Brain pericyte (primary cell): Measurements from ENCODE around the gene RNF2.
"Not testable (repeated sequence)": the region's sequence is repeated elsewhere in the genome, so short reads cannot be mapped to it uniquely, and the experiment has no call there.

ENCODE experiments used
- DNase-seq: peaks from one replicate; pipeline ENCODE4 v3.0.0-alpha.2; 2012; ENCODE audit warnings: low read depth, low spot score

RNF2 gene

DNA sequence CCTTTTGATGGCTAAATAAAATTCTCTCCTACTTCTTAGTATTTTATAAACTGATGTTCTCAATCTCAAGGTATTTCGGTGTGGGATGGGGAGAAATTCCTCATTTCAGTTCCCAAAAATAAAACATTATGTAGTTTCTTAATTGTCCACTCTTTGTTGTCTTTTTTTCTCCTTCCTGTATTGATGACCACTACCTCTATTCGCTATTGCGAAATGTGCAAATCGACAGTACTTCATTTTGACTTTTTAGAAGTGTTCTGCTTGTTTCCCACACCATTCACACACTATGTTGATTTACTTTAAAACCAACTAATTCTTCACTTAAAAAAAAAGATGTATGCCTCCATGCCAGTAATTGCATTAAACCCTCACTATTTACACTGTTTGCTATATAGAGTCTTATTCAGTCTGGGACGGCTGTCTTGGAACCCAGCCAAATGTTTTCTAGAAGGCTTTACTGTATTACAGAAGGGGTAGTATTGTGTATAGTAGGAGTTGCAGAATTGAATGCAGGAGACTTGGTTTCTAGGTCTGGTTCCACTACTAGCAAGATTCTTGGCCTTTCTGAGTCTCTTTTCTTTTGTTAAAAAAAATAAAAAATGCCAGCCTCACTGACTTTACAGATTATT, 5.6 kb downstream of the RNF2 start:
- no peak for DNase-seq

DNA sequence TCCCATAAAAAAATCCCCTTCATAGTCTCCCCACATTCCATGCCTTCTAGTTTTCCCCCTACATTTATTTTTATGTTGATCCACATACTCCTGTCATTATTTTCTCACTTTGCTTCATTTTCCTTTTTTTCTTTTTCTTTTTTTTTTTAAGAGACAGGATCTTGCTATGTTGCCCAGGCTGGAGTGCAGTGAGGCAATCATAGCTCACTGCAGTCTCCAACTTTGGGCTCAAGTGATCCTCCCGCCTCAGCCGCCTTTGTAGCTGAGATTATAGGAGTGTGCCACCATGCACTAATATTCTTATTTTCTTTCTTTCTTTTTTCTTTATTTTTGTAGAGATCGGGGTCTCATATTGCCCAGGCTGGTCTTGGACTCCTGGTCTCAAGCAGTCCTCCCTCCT, 7.8 kb downstream of the RNF2 start:
- DNase-seq = no peak

DNA sequence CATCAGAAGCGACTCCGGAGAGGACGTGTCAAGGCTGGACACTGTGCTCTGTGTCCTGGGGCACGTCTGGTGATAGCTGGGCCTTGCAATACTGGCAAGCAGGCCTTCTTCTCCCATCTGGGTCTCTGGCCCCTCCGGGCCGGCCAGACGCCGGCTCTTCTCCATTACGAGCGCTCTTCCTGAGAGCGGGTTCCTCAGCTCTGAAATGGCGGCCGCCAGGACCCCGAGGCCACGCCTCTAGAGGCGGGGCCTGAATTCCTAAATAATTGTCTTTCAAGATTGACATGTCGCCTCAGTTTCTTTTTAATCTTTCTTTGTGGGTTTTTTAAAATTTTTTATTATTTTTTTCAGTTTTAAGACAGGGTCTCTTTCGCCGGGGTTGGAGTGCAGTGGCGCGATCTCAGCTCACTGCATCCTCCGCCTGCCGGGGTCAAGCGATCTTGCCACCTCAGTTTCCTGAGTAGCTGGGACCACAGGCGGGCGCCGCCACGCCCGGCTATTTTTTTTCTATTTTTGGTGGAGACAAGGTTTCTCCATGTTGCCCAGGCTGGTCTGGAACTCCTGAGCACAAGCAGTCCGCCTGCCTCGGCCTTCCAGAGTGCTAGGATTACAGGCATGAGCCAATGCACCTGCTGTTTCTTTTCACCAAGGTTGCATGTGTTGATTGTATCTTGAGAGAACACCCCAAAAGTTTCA, 9.2 kb downstream of the RNF2 start:
- no peak for DNase-seq

DNA sequence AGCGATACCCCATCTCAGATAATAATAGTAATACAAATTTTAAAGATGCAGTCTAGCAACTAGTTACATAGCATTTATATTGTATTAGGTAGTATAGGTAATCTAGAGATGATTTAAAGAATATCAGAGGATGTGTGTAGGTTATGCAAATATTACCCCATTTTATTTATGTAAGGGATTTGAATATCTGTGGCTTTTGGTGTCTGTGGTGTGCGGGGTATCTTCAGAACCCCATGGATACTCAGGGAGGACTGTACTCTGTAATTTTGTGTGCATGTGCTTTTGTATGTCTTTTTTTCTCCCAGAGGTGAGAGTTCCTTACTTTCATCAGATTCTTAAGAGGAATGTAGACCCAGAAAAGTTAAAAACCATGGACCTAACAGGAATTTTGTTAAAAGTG, 12.8 kb downstream of the RNF2 start:
- DNase-seq = no peak

DNA sequence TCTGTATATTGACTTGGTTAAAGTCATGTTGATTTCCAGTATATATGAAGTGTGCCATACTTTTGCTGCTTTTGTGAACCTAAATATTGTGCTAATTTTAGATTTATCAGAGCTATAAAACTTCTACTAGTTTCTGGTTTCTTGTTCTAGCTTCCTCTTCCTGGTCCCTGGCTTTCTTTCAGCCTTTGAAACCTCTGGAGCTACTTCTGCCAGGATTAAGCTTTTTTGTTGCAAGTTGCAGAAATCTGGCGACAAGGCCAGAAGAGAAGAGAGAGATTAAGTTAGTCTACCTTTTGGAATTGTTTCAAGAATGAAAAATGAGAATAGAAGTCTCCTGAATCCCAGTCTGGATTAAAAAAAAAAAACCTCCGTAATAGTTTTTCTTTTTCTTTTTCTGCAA, 13.5 kb downstream of the RNF2 start:
- no peak for DNase-seq

DNA sequence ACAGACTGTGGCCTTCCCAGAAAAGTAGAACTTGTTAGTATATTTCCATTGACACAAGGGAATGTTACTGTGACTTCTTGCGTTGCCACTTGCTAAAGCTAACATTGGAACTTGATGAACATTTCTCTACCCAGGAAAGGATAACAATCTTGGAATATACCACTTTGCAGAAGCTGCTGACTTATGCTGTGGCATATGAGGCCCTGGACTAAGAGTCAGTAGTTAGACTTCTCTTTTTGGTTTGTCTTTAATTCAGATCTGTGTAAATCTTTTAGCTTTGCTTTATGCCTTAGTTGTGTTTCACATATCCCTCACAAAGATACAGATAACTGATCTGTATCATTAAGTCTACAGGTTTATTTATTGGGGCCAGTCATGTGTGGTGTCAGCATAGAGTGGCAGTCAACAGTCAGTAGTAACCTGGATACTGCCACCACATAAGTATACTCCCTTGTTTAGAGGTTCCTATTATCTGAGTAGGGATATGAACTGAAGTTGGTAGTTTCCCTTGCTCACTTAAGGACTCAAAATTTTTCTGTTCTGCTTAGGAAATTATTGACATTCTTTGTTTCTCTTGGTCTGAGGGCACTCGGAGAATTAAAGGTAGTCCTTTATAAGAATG, 14.7 kb downstream of the RNF2 start:
- no peak for DNase-seq

DNA sequence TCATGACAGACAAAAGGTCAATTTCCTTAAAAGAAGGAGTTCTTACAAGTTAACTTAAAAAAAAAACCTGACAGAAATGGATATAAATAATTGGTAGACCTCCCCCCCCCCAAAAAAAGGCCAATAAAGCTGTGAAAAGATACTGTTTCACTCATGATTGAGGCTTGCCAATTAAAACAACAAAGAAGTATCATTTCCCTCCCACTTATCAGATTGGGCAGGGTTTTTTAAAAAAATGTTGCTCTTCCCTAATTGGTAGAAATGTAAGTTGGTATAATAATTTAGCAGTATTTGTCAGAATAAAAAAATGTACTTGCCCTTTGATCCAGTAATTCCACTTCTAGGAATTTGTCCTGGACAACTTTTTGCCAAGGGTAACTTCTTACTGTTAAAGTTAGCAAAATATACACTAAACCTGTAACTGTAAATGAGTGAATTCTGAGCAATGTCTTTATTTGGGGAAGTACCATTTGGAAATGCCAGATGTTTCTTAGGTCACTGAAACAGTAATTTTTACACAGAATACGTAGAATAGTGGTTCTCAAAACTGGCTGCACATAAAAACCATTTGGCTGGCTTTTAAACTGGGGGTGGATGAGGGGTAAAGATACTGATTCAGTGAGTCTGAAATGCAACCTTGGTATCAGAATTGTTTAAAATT, 17.5 kb downstream of the RNF2 start:
- no peak for DNase-seq

DNA sequence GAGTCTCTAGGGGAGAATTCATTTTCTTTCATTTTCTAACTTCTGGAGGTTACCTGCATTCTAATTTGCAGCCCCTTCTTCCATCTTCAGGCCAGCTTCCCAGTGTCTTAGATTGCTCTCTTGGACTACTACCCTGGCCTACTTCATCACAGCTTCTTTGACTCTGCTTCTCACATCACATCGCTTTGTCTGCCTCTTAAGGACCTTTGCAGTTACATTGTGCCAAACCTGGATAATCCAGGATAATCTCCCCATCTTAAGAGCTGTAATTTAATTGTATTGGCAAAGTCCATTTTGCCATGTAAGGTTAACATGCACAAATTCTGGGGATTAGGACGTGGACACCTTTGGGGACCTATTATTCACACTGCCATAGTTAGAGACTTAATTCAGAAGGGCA, 18.4 kb downstream of the RNF2 start:
- DNase-seq = no peak

DNA sequence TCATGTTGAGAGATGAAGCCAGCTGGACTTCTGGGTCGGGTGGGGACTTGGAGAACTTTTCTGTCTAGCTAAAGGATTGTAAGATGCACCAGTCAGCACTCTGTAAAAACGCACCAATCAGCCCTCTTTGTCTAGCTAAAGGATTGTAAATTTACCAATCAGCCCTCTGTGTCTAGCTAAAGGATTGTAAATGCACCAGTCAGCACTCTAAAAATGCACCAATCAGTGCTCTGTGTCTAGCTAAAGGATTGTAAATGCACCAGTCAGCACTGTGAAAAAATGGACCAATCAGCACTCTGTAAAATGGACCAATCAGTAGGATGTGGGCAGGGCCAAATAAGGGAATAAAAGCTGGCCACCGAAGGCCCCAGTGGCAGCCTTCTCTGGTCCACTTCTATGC, 19.6 kb downstream of the RNF2 start:
- not testable (repeated sequence) for DNase-seq

DNA sequence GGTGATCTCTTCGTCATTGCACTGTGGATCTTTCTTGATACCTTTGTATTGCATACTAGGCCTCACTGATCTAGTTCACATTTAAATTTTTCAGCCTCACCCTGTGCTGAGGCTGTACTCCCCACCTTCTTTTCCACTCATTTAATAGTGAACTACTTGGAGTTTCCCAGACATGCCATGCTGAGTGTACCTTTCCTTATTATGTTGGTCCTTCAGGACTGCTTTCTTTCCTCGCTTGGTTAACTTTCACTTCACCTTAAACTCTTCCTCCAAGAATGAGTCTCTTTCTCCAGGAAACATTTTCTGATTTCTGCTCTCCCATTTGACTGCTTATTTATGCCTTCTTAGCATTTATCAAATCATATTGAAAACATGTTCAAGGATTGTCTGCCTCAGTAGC, 20.8 kb downstream of the RNF2 start:
- DNase-seq = no peak

DNA sequence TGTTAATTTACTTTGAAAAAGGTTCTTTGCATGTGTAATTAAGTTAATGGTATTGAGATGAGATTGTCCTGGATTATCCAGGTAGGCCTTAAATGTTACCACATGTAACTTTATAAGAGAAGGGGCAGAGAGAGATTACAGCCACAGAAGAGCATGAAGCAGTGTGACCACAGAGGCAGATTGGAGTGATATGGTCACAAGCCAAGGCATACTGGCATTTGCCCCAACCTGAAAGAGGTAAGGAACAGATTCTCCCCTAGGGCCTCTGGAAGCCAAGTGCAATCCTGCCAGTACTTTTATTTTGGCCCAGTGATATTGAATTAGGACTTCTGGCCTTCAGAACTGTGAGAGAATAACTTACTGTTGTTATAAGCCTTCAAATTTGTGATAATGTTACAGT, 23.0 kb downstream of the RNF2 start:
- no peak for DNase-seq

DNA sequence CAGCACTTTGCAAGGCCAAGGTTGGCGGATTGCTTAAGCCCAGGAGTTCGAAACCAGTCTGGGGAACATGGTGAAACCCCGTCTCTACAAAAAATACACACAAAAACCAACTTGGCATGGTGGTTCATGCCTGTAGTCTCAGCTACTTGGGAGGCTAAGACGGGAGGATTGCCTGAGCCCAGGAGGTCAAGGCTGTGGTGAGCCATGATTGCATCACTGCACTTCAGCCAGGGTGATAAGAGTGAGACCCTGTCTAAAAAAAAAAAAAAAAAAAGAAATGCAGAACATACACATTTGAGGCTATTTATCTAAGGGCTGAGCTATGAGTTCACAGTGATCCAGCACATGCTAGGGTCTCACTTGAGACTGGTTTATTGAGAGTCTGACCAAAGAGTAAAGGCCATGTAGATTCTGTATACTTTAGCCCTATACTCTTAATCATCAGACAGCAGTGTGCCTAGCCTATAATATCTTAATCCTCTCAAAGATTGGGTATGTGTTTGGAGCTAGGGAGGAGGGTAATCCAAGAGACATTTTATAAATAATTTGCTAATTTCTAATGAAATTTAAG, 23.9 kb downstream of the RNF2 start:
- no peak for DNase-seq

DNA sequence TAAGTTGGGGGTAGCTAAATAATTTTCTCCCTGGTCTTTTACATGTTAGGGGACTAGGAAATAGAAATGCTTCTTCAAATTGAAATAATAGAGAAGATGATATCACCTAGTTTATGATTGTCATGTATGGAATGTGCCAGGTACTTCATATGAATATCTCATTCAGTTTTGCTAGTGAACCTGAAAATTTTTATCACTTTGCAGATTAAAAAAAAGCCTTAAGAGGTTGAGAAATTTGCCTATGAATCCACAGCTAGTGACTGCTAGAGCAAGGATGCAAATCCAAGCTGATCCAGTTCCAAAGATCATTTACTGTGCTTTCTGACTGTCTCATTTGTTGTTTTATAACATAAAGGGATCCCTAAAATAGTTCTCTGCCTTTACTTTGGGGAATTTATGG, 24.7 kb downstream of the RNF2 start:
- DNase-seq = no peak

DNA sequence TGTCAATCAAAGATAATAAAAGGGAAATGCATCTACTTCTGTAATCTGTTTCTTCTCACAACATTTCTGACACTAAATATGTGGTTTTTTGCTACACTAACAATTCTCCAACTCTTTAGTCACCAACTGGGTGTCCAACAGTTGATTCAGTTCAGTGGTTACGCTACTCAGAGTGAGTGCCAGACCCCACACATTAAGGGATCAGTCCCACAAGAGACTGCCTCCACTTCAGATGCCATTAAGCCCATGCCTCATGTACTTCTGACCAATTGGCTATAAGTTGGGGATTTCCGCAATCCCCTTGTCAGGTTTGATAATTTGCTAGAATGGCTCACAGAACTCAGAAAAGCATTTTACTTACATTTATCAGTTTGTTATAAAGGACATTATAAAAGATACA, 28.4 kb downstream of the RNF2 start:
- no peak for DNase-seq

DNA sequence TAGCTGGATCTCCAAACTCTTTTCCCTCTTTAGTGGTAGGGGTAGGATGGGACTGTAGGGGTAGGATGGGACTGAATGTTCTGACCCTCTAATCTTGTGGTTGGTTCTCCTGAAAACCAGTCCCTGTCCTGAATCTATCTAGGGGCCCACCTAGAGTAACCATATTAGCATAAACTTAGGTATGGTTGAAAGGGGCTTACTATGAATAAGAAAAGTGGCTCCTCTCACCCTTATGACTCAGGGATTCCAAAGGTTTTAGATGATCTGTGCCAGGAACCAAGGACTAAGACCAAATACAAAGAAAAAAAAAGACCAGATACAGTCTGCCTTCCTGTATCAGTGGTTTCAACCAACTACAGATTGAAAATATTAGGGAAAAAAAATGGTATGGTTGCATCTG, 28.9 kb downstream of the RNF2 start:
- no peak for DNase-seq

DNA sequence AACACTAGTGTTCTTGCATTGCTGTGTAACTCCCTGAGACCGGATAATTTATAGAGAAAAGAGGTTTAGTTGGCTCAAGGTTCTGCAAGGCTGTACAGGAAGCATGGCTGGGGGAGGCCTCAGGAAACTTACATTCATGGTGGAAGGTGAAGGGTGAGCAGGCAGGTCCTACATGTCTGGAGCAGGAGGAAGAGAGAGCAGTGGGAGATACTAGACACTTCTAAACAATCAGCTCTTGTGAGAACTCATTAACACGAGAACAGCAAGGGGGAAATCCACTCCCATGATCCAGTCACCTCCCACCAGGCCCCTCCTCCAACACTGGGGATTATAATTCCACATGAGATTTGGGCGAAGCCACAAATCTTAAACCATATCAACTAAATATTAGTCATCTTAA, 30.1 kb downstream of the RNF2 start:
- DNase-seq = no peak

DNA sequence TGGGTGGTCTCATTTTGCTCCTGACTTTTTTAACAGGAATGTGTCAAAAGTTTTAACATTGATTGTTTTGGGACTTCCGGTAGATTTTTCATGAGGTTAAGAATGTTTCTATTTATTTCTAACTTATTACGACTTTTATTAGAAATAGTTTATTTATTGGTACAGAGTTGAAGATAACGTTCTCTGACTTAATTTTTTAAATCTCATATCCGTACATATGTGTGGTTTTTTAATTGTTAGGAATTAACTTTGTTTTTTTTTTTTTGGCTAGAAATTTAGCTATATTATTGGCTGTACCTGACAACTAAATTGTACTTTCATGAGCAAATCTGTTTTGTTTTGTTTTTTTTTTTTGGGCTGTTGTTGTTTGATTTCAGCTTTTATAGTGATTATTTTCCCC, 32.0 kb downstream of the RNF2 start:
- DNase-seq = no peak

DNA sequence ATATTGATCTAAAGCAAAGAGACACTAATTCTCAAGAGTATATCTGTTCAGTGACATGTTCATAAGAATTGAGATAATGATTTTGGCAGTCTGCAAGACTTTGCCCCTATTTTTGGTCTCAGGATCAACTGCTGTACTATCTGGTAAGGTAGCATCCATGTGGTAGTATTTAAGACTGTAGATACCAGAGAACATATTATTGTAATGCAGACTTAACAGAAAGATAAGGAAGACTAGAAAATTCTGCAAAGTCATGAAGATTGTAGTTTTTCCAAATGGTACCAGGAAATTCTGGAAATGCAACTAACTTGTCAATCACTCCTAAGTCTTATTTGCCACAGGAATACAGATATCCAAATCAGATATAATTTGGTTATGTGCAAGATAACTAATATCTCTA, 35.1 kb downstream of the RNF2 start:
- no peak for DNase-seq

DNA sequence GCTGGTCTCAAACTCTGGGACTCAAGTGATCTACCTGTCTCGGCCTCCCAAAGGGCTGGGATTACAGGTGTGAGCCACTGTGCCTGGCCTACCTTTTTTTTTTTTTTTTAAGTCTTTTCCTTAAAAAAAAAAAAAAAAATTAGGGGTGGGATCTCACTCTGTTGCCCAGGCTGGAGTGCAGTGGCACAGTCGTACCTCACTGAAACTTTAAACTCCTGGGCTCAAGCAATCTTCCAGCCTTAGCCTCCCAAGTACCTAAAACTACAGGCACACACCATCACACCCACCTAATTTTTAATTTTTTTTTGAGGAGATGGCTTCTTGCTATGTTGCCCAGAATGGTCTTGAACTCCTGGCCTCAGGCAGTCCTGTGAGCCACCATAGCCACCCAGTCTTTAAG, 38.5 kb downstream of the RNF2 start:
- no peak for DNase-seq

DNA sequence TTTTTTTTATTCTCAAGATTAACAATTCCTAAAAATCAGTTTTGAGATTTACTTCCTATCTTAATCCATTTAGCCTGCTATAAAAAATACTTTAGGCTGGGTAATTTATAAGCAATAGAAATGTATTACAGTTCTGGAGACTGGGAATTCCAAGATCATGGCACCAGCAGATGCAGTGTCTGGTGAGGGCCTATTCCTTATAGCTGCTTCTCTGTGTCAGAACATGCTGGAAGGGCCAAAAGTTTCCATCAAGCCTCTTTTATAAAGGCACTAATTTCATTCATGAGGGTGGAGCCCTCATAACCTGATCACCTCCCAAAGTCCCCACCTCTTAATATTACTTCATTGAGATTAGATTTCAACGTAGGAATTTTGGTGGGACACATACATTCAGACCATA, 41.7 kb downstream of the RNF2 start:
- no peak for DNase-seq

DNA sequence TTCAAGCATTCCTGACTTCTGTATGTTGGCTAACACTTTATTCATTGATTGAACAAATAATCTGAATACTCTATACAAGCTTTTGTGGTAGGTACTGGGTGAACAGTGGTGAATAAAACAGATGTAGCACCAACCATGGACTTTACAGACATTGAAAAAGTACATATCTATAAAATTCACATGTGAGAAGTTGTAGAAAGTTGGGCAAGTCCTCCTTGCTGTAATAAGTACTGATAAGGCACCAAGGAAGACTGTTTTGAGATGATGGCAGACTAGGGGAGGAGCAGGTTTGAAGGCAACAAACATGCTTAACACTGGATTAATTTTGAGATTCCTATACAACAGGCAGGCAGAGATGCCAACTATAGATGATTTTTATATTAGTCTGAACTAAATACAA, 42.4 kb downstream of the RNF2 start:
- DNase-seq = no peak

DNA sequence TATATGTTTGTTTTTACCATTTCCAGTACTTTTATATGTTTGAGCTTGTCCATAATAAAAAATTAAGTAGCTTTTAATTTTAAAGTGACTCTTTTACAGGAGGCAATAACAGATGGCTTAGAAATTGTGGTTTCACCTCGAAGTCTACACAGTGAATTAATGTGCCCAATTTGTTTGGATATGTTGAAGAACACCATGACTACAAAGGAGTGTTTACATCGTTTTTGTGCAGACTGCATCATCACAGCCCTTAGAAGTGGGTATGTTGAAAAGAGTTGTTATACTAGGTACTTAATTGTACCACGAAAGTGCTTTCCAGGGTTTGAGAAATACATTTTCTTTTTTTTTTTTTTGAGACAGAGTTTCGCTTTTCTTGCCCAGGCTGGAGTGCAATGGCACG, 46.1 kb downstream of the RNF2 start:
- no peak for DNase-seq

DNA sequence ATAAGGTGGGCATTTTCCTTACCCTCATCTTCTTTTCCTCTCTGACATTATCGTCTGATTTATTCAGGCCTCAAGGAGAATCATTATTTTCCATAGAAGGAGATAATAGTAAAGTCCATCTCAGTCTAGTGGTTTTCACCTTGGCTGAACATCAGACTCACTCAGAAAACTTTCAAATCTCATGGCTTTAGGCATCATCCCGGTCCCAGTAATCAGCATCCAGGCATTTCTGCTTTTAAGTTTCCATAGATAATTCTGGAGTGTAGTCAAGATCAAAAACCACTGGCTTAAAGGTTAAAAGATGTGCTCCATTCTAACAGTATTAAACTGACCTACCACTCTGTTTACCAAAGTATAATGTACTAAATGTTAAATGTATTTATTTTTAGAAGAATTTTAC, 49.4 kb downstream of the RNF2 start:
- DNase-seq = no peak
